Bronchial epithelial cell (primary cell): Measurements from ENCODE around the gene ADH4. TPM values are rescaled to one million over a fixed set of nuclear protein-coding genes. Genes with fewer than 3 reads are reported as not detected.
A peak's percentile ranks its signal among the peaks of the same experiment; 100 is the strongest.
"Not testable (repeated sequence)": the region's sequence is repeated elsewhere in the genome, so short reads cannot be mapped to it uniquely, and the experiment has no call there.

Source experiments
- DNase-seq: peaks from one replicate; pipeline ENCODE4 v3.0.0-alpha.2; 2010; ENCODE audit warnings: low read depth
- FAIRE-seq: peaks from 2 replicates; lab custom pipeline; 2011; peaks lifted over from hg19 to GRCh38; lab: Jason Lieb, UNC
- H3K27me3 ChIP-seq: 2 replicates; pipeline ENCODE4 v1.5.1; 2011; ENCODE audit warnings: low read length; ENCODE audit not compliant: control insufficient read depth, insufficient read depth
- H3K36me3 ChIP-seq: 2 replicates; pipeline ENCODE4 v1.5.1; 2011; ENCODE audit warnings: low read length; ENCODE audit not compliant: control insufficient read depth, insufficient read depth
- H3K4me3 ChIP-seq: 2 replicates; pipeline ENCODE4 v1.5.1; 2011; ENCODE audit warnings: mild to moderate bottlenecking, low read depth, low read length, control low read depth
- total RNA-seq: library from RNA; depleted of rRNA; stranded (reverse); fragments of >200 nt; gene quantifications from 2 replicates; pipeline ENCODE4 v1.2.1, GENCODE V29; 2014
- TF ChIP-seq, protein P1 (sequence below): IDR thresholded peaks from 2 replicates; pipeline ENCODE4 v1.5.1; 2011; ENCODE audit warnings: mild to moderate bottlenecking, moderate library complexity, low read length, control low read depth, inconsistent platforms; ENCODE audit not compliant: insufficient read depth, severe bottlenecking

The ADH4 gene
- total RNA-seq, 1 donor from 2014 or later = not detected

DNA sequence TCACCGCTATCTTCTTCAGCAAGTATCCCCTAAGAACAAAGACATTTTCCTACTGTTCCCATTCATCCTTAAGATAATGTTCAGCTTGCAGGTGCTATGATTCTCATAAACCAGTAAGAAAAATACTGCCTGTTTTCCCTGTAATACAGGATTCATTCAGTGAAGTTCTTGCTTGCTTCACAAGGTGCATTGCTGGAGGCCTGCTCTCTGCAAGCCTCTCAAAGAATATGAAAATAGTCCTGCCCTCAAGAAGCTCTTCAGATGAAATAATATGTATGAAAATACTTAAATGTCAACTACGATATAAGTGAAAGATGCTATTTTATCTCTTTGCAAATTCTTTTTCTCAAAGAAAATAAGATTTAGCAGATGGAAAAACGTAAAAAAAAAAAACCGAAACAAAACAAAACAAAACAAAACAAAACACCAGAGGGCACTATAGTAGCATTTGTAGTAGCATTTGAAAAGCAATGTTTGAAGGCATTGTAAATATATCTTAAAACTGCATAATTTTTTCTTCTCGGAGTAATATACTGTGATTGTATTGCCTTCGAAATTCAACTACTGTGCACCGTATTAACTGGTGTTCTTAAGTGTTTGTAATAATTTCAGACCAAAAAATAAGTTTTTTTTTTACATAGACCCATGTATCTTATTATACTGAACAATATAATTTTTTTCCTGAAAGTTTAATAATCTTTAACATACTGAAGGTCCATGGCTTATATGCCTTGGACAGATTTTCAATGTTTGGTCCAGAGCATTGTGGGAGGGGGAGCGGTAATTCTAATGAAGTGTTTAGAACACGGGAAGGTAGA, 26.0 kb downstream of the ADH4 start:
- FAIRE-seq = no peak
- DNase-seq = peak; percentile 34
- no peak overlapping the region for H3K4me3 ChIP-seq
- H3K27me3 ChIP-seq = no peaks in the 10 kb centered on the region
- TF ChIP-seq, protein P1, sequence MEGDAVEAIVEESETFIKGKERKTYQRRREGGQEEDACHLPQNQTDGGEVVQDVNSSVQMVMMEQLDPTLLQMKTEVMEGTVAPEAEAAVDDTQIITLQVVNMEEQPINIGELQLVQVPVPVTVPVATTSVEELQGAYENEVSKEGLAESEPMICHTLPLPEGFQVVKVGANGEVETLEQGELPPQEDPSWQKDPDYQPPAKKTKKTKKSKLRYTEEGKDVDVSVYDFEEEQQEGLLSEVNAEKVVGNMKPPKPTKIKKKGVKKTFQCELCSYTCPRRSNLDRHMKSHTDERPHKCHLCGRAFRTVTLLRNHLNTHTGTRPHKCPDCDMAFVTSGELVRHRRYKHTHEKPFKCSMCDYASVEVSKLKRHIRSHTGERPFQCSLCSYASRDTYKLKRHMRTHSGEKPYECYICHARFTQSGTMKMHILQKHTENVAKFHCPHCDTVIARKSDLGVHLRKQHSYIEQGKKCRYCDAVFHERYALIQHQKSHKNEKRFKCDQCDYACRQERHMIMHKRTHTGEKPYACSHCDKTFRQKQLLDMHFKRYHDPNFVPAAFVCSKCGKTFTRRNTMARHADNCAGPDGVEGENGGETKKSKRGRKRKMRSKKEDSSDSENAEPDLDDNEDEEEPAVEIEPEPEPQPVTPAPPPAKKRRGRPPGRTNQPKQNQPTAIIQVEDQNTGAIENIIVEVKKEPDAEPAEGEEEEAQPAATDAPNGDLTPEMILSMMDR = no peak
- H3K36me3 ChIP-seq = no peaks in the 10 kb centered on the region

GRCh38 chr4:99117122-99117841, 26.8 kb downstream of the ADH4 start:
- H3K36me3 ChIP-seq, DNase-seq, H3K27me3 ChIP-seq, H3K4me3 ChIP-seq, FAIRE-seq: not testable (repeated sequence)

- H3K36me3 ChIP-seq, FAIRE-seq, H3K4me3 ChIP-seq, DNase-seq, H3K27me3 ChIP-seq: not testable (repeated sequence)
These were observed 34.8 kb downstream of the ADH4 start for GRCh38 chr4:99109286-99109685.

GRCh38 chr4:99104153-99104552, 39.9 kb downstream of the ADH4 start:
- TF ChIP-seq, protein P1 = no peak
- FAIRE-seq (no peak), DNase-seq (no peak)
- no peaks in the 10 kb centered on the region for H3K27me3 ChIP-seq
- H3K4me3 ChIP-seq = no peak overlapping the region
- no peaks in the 10 kb centered on the region for H3K36me3 ChIP-seq

DNA sequence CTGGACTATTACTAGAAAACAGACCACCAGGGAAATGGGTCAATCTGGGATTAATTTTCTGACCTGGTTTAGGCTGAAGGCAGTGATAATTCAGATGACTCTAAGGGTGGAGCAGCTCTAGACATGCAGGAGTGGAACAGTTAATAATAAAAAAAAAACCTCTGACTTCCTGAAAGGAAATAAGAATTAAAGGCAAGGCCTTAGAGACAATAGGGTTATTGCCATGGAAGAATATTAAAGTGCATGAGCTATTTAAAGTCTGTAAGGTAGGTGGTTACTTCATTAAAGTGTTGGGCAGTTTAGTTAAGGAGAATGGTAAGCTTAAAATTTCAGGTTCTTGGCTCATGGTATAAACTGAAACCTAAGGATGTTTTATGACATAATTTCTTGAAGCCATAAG, 40.9 kb downstream of the ADH4 start:
- TF ChIP-seq, protein P1 = no peak
- DNase-seq (no peak), FAIRE-seq (no peak)
- Histone ChIP-seq H3K4me3 (no peak overlapping the region), H3K36me3 (no peaks in the 10 kb centered on the region), H3K27me3 (no peaks in the 10 kb centered on the region)

GRCh38 chr4:99102634-99103033, 41.5 kb downstream of the ADH4 start:
- DNase-seq (no peak), FAIRE-seq (no peak)
- H3K4me3 ChIP-seq = no peak overlapping the region
- H3K27me3 ChIP-seq = no peaks in the 10 kb centered on the region
- TF ChIP-seq, protein P1 = no peak
- no peaks in the 10 kb centered on the region for H3K36me3 ChIP-seq
